ENCODE results near the gene SRPK1.

SRPK1 gene

DNA sequence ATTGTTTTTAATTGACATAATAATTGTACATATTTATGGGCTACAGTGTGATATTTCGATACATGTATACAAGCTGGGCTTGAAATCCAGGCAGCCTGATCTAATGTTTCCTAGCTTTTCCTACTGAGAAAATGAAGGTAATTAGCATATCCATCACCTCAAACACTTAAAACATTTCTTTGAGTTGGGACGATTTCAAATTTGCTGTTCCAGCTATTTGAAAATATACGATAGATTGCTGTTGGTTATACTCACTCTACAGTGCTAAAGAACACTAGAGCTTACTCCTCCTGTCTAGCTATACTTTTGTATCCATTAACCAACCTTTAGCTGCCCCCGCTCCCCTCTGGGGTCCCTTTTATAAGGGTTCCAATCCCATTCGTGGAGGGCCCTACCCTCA is 111.1 kb downstream of the SRPK1 start:
- DNase-seq = no peak

DNA sequence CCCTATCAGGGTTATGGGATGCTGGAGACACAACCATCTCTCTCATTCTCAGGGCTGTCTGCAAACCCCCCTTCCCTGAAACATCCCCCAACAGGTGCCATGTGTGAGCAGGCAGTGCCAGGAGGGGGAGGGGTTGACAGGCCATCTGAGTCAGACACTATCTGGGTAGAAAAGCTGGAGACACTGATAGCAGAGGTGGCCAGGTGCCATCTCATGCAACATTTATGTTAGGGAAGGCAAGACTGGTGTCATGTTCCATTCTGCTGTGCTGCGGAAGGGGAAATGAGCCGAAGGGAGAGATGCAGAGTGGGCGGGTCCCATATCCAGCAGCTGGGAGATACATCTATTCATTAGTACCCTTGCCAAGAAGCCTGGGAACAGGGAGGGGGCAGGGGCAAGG is 112.2 kb downstream of the SRPK1 start:
- DNase-seq = no peak

DNA sequence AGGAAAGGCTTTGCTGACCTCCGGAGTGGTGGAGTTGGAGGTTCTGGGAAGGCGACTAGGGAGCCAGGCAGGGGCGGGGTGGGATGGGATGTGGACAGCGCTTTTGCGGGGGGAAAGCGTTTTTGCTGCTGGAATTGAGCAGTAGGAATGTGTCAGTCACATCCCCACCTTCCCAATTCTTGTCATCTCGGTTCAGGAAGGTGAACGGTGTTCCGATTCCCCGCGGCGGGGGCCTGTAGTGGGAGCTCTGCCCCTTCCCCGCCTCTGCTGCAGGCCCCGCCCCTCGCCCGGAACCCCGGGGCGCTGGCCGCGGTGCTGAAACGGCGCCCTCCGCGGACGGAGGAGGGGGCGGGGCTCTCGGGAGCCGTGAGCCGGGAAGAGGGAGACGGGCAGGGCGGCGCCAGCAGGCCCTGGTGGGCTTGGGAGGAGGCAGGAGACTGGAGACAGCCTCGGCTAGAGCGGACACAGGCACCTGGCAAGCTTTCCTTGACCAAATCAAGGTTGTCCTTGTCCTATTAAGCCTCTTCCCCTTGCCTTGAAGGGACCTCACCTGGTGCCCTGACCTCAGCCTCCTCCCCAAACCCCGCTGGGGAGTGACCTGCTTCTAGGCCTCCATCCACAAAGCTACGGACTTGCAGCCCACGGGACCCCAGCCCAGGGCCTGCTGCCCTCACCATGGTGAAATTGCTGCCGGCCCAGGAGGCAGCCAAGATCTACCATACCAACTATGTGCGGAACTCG is 115.7 kb downstream of the SRPK1 start, which contains the start of gene LHFPL5:
LHFPL5 (plus strand) TSS at position 357 of the 741 bp plus-strand sequence; CDS start at position 676, 319 bp downstream.
- DNase-seq = peak; percentile 63

DNA sequence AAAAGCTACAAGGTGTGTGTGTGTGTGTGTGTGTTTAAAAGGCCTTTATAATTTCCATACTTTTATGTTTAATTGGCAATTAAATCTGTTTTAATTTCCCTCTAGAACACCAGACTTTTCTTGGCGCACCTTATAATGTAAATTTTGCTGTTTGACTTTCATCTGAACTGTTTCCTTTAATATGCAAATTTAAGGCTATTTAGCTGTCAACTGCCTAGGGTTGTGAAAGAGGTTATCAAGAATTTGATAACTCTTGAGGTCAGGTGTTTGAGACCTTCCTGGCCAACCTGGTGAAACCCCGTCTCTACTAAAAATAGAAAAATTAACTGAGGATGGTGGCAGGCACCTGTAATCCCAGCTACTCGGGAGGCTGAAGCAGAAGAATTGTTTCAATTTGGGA is 119.8 kb downstream of the SRPK1 start:
- DNase-seq = no peak

DNA sequence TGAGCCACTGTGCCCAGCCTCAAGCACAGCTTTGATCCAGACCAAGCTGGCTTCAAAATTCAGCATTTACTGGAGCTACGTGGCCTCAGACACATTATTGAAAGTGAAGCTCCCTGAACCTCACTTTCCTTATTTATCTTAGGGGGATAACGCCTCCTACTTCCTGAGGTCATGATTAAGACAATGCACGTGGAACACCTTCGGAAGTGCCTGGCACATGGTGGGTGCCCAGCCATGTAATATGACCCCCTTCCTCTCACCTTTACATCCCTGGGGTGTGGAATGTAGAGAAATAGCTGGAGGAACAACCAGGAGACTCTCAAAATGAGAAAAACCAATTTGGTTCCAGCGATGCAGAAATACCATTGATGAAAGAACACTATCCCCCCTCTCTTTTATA is 122.2 kb downstream of the SRPK1 start:
- no peak for DNase-seq

DNA sequence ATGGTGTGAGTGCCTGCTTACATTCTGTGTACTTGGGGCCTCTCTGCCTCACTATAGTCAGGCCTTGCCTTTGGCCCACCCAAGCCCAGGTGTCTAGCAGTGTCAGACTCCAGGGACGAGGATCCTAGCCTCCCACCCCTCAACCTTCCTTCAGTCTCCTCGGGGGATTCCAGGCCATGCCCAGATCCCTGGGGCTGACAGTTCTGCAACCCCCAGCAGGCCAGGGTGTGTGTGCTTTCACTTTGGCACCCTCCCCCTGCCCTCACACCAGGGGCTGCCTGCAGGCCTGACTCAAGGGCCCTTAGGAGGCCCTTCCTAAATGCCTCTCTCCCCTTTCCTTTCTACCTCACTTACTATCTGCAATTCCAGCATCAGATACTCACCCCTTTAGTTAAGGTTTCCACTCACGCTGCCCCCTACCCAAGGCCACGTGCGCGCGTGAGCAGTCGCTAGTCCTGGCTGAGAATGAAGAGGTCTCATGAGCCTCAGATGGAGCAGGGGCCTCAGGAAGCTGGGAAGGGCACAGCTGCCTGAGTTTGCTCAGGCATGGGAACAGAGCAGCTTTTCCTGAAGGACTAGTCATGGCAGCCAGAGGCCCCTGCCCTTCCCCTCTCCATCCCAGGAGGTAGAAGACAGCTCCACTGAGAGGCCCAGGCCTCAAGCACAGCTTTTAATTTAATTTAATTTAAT is 122.9 kb downstream of the SRPK1 start:
- no peak for DNase-seq

DNA sequence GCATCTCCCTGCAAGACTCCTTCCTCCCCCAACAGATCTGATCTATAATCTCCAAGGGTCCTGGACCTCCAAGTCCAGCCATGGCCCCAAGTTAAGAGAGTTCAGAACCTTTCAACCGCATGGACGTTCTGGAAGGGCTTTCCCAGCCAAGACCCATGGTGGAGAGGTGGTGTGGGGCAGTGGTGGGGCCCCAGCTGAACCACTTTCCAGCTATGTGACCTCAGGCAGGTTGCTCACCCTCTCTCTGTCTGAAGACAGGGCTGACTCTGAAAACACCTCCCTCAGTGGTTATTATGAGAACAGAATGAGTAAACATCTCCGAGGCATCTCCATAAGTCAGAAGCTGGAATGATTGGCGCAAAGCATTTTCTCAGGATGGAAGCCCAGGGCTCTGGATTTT is 124.7 kb downstream of the SRPK1 start:
- DNase-seq = no peak

DNA sequence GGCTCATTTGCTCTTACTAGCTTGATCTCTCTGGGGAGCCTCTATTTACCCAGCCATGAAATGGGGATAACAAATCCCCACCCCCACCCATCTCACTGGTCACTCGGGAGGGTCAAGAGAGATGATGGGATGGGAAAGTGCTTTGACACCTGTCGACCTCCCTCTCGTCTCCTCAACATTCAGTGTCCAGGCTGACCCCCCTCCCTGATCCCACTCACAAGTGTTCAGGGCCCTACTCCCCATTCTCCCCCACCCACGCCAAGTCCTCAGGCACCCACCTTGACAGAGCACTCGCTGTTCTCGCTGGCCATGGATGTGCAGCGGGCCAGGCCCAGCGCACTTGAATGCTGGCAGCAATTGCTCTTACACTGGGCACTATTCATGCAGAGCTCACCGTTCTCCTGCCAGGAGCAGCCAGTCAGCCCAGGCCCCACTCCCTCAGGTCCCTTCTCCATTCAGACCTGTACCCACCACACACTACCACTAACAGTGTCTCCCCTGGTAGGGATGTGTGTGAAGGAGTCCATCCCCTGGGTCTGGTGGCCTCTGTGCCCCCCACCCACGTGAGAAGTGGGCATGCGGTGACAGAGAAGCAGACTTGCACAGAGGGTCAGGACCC is 125.3 kb downstream of the SRPK1 start:
- DNase-seq = no peak

DNA sequence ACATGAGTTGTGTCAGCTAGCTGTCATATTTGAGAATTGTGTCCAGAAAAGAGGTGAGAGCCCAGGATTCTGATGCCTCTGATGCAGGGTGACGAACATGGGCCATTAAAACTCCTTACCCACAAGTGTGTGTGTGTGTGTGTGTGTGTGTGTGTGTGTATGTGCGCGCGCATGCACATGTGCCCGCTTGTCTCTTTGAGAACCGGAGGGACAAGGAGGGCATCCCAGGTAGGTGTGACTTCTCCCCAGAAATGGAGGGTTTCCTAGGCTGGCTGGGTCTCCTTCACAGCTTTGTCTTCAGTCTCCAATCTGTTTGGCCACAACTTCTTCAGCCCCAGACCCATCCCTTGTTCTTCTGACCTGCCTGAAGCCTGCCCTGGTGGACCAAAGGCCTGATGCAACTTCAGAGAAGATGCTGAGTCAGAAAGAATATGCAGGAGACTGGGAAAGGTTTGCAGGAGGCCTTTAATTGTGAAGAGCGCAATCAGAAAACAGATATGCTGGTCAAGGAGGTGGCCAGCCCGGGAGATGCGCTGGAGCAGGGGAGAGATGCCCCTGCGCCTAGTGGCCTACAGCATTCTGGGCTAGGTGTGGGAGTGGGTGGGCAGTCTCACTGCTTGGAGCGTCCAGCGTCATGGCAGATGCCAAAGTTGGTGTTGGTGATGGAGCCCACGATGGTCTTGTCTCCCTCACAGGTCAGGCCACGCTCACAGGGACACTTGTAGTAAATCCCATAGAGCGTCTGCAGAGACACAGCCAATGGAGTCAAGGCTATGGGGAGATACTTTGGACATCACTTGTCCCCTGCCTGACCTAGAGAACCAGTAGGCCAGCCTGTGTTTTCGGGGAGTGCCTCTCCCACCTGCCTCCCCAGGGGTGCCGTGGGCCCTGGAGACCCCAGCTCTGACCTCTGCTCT is 126.1 kb downstream of the SRPK1 start:
- DNase-seq = no peak

DNA sequence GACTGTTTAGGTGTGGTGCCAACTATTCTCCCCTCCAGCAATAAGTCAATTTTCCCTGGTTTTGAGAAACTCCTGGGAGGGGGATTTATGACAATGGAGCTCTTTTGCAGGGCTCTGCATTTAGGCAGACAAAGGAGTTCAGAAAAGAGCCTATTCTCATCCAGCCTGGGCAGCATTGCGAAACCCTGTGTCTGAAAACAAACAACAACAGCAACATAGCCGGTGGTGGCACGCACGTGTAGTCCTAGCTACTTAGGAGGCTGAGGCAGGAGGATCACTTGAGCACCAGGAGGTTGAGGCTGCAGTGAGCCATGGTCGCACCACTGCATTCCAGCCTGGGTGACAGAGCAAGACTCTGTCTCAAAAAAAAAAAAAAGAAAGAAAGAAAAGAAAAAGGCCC is 130.2 kb downstream of the SRPK1 start:
- DNase-seq = no peak

DNA sequence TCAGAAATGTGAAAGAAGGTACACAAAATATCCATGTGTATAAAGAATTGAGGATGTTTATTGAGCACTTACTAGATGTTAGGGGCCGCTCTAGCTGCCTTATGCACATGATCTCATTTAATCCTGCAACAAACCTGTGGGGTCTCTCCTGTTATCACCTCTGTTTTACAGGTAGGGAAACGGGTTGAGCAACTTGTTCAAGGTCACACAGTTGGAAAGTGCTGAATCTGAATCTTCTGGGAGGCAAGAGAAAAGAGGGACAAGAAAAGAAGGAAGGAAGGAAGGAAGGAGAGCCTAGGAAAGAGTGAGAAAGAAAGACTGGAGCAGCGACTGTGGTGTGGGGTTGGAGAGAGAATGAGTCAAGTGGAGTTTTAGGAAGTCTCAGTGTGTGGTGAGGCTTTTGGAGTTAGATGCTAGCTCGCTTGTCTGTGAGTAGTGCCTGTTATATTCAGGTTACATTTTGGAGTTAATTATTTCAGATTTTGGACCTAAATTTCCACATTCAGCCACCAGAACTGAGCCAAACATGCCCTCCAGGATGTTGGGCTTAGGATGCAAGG is 132.4 kb downstream of the SRPK1 start:
- DNase-seq = no peak

DNA sequence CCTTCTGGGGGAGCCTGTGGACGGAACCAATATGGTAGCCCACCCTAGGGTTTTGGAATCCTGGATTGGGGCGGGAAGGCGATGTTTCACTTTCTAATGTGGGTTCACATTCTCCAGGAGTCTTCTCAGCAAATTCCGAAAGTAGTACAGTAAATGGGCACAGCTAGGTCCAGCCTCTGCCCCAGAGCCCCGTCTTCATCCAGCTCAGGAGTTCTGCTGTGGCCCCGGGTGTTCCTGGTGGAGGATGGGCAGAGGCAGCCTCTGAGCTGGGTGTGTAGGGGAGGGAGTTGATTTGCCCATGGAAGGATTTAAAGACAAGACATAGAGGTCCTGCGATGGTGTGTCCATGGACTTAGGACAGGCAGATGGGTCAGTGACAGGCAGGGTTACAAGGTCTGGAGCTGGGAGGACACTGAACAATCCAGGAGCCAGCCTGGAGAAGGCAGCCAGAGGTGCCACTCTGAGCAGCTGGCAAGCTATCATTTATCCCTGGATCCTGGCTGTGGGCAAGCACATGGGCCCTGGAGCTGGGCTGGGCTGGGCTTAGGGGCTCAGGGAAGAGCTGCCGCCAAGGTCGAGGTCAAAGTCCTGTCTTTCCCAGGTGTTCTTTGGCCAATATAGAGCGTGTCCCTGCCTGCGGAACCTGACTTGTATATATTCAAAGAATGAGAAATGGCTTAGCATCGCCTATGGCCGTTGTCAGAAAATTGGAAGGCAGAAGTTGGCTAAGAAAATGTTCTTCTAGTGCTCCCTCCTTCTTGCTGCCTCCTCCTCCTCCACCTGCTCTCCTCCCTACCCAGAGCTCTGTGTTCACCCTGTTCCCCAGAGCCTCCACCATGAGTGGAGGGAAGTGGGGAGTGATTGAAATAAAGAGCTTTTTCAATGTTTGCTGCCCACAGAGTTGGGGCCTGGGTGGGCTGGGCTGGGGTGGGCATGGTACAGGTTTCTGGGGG is 133.4 kb downstream of the SRPK1 start:
- DNase-seq = no peak

DNA sequence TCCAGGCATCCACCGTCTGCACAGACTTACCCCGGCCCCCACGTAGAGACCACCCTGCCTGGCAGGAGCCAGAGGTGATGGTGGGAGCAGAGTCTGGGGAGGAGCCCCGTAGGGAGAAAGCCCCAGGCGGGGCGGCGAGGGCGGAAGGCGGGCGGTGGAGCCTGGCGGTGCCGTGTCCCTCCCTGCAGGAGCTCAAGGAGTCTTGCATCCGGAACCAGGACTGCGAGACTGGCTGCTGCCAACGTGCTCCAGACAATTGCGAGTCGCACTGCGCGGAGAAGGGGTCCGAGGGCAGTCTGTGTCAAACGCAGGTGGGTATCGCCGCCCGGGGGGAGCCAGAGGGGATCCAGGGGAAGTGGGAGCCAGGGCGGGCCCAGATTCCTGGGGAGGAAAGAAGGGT is 134.1 kb downstream of the SRPK1 start:
- no peak for DNase-seq

DNA sequence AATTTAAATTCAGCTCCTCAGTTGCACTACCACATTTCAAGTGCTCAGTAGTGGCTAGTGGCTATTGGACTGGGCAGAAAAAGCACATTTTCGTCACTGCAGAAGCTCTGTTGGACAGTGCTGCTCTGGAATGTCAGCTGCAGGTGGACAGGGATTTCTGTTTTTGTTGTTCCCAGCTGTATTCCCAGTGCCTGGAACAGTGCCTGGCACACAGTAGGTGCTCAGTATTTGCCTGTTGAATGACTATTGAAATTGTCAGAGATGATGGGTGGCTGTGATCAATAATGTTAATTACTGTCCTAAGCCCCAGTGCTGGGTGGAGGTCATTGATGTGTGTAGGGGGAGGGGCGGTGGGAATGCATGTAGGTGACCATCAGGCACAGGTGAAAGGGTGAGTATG is 134.6 kb downstream of the SRPK1 start:
- DNase-seq = no peak

DNA sequence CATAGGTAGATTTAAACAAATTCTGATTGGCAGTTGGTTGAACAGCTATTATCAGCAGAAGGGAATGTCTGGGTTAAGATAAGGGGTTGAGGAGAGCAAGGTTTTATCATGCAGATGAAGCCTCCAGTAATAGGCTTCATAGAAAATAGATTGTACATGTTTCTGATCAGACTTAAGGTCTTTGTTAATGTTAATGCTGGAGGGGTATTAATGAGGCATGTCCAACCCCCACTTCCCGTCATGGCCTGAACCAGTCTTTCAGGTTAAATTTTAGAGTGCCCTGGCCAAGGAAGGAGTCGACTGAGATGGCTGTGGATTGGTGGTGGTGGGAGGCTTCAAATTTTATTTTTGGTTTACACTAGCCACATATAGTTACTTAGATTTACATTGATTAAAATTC is 136.7 kb downstream of the SRPK1 start:
- DNase-seq = no peak

Data from stimulated activated CD4-positive, alpha-beta T cell treated with anti-CD3 and anti-CD28 coated beads, Interleukin-15, amount 100 ng/mL, for 24 hours (primary cell).